Gastroesophageal sphincter (tissue), 3 donors: ENCODE results near the gene SPINK2.

ENCODE experiments used
- POLR2A ChIP-seq, 2 donors: fragments of 450-650 bp; IDR thresholded peaks; one replicate each; pipeline ENCODE4 v1.6.1; 2017; ENCODE audit warnings: antibody characterized with exemption in 2 of 2, mild to moderate bottlenecking in 2 of 2, moderate library complexity in 1 of 2
- POLR2AphosphoS5 ChIP-seq: sonication (generic); formaldehyde crosslinking; IDR thresholded peaks from one replicate; pipeline ENCODE4 v1.6.1; 2017; ENCODE audit warnings: antibody characterized with exemption
- TF ChIP-seq, protein P1 (sequence below), 4 experiments: fragments of 200-600 bp in 2 of 4; fragments of 450-650 bp in 2 of 4; sonication (generic) in 1 of 4; IDR thresholded peaks; one replicate each; pipeline ENCODE4 v1.5.1; 2017 to 2019; ENCODE audit warnings: antibody characterized with exemption in 4 of 4, mild to moderate bottlenecking in 2 of 4, moderate library complexity in 2 of 4

- TF ChIP-seq, protein P1, sequence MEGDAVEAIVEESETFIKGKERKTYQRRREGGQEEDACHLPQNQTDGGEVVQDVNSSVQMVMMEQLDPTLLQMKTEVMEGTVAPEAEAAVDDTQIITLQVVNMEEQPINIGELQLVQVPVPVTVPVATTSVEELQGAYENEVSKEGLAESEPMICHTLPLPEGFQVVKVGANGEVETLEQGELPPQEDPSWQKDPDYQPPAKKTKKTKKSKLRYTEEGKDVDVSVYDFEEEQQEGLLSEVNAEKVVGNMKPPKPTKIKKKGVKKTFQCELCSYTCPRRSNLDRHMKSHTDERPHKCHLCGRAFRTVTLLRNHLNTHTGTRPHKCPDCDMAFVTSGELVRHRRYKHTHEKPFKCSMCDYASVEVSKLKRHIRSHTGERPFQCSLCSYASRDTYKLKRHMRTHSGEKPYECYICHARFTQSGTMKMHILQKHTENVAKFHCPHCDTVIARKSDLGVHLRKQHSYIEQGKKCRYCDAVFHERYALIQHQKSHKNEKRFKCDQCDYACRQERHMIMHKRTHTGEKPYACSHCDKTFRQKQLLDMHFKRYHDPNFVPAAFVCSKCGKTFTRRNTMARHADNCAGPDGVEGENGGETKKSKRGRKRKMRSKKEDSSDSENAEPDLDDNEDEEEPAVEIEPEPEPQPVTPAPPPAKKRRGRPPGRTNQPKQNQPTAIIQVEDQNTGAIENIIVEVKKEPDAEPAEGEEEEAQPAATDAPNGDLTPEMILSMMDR (IDR thresholded peaks at IDR 0.05): no peak
- TF ChIP-seq POLR2A (IDR thresholded peaks at IDR 0.05) (no peak), POLR2AphosphoS5 (no peak)
Measured at GRCh38 chr4:56856656-56857055, 35.2 kb upstream of the SPINK2 start.
